ENCODE results near the gene RHOXF1. TPM values are rescaled to one million over a fixed set of nuclear protein-coding genes. Genes with fewer than 3 reads are reported as not detected.
"Not testable (repeated sequence)": the region's sequence is repeated elsewhere in the genome, so short reads cannot be mapped to it uniquely, and the experiment has no call there.

The RHOXF1 gene
- total RNA-seq, 2 experiments from 2014 or later = not detected

GRCh38 chrX:120125444-120125843, 9.7 kb upstream of the RHOXF1 start:
- intact Hi-C loops (cut with micrococcal nuclease) = no loop called here
- Mint-ChIP-seq H3K9me3 (no peaks in the 10 kb centered on the region), H3K4me1 (ENCODE audit: low read depth) (peaks cover 4% of the 10 kb centered on the region), H3K27ac (no peak overlapping the region), H3K27me3 (no peaks in the 10 kb centered on the region), H3K36me3 (ENCODE audit: low read depth) (no peaks in the 10 kb centered on the region), H3K4me3 (no peak overlapping the region)
- no peak for TF ChIP-seq CTCF (IDR thresholded peaks at IDR 0.05)
- no peak for DNase-seq
- POLR2A ChIA-PET = no interaction called here
- CTCF ChIA-PET = no interaction called here
- no peak for ATAC-seq

- Mint-ChIP-seq H3K4me3 (no peak overlapping the region), H3K4me1 (ENCODE audit: low read depth) (peaks cover 2% of the 10 kb centered on the region), H3K36me3 (ENCODE audit: low read depth) (no peaks in the 10 kb centered on the region), H3K27ac (no peak overlapping the region), H3K9me3 (no peaks in the 10 kb centered on the region), H3K27me3 (no peaks in the 10 kb centered on the region)
- ATAC-seq = no peak
- intact Hi-C loops (cut with micrococcal nuclease) = no loop called here
- no peak for DNase-seq
- CTCF ChIA-PET = interaction anchor here (1.2 kb wide), 1 partner anchor 10 kb away, joined by 3 read pairs; no protein-coding TSS in a partner anchor
- POLR2A ChIA-PET = no interaction called here
- no peak for TF ChIP-seq CTCF (IDR thresholded peaks at IDR 0.05)
These were observed 4.5 kb upstream of the RHOXF1 start for GRCh38 chrX:120120223-120120622.

GRCh38 chrX:120111611-120112010, 4.1 kb downstream of the RHOXF1 start:
- ChIA-PET CTCF (no interaction called here), POLR2A (no interaction called here)
- Mint-ChIP-seq H3K4me1 (ENCODE audit: low read depth) (no peaks in the 10 kb centered on the region), H3K27me3 (no peaks in the 10 kb centered on the region), H3K27ac (no peak overlapping the region), H3K36me3 (ENCODE audit: low read depth) (no peaks in the 10 kb centered on the region), H3K9me3 (no peaks in the 10 kb centered on the region), H3K4me3 (no peak overlapping the region)
- DNase-seq = no peak
- no peak for ATAC-seq
- intact Hi-C loops (cut with micrococcal nuclease) = no loop called here
- no peak for TF ChIP-seq CTCF (IDR thresholded peaks at IDR 0.05)

- H3K9me3 Mint-ChIP-seq = no peaks in the 10 kb centered on the region
- no peak overlapping the region for H3K4me3 Mint-ChIP-seq
- ChIA-PET CTCF (no interaction called here), POLR2A (no interaction called here)
- no peaks in the 10 kb centered on the region for H3K27me3 Mint-ChIP-seq
- no peak for ATAC-seq
- H3K4me1 Mint-ChIP-seq (ENCODE audit: low read depth) = no peaks in the 10 kb centered on the region
- TF ChIP-seq CTCF (IDR thresholded peaks at IDR 0.05) = no peak
- intact Hi-C loops (cut with micrococcal nuclease) = no loop called here
- no peak overlapping the region for H3K27ac Mint-ChIP-seq
- no peak for DNase-seq
- H3K36me3 Mint-ChIP-seq (ENCODE audit: low read depth) = no peaks in the 10 kb centered on the region
These were observed 6.3 kb downstream of the RHOXF1 start for GRCh38 chrX:120109378-120109777.

GRCh38 chrX:120104707-120105106, 11.0 kb downstream of the RHOXF1 start:
- H3K4me3 Mint-ChIP-seq; H3K27ac Mint-ChIP-seq; H3K36me3 Mint-ChIP-seq (ENCODE audit: low read depth); POLR2A ChIA-PET; DNase-seq; CTCF ChIA-PET; H3K27me3 Mint-ChIP-seq; ATAC-seq; H3K9me3 Mint-ChIP-seq; intact Hi-C loops (cut with micrococcal nuclease); H3K4me1 Mint-ChIP-seq (ENCODE audit: low read depth): not testable (repeated sequence)

- intact Hi-C loops (cut with micrococcal nuclease) = not testable (repeated sequence)
These were observed 14.7 kb downstream of the RHOXF1 start for GRCh38 chrX:120101057-120101456.

More at GRCh38 chrX:120101057-120101456, 14.7 kb downstream of the RHOXF1 start:
- H3K36me3 Mint-ChIP-seq (ENCODE audit: low read depth); H3K9me3 Mint-ChIP-seq; DNase-seq; POLR2A ChIA-PET; ATAC-seq; H3K4me3 Mint-ChIP-seq; H3K4me1 Mint-ChIP-seq (ENCODE audit: low read depth); H3K27me3 Mint-ChIP-seq; CTCF ChIA-PET; H3K27ac Mint-ChIP-seq: not testable (repeated sequence)

All from activated CD8-positive, alpha-beta T cell treated with anti-CD3 and anti-CD28 coated beads for 36 hours (primary cell).